K562 (cell line): ENCODE data around the gene MAP1A. TPM values are rescaled to one million over a fixed set of nuclear protein-coding genes. Genes with fewer than 3 reads are reported as not detected.

Source experiments
- ATAC-seq: fragments of 200-7000 bp; cut with Tn5 transposase; 3 replicates; pipeline ENCODE4 v1.9.1; 2020; ENCODE audit warnings: moderate library complexity
- BruUV-seq: library from RNA; stranded (reverse); fragments of 400-500 nt; replicated peaks from 2 replicates; lab custom pipeline; 2021; lab: Mats Ljungman, UMichigan
- CTCF ChIA-PET: fragments of 300-600 bp; formaldehyde crosslinking; extraction: SDS; loops from one replicate; lab custom pipeline; 2021; ENCODE audit warnings: low intra/inter-chr PET ratio; lab: Yijun Ruan, JAX
- POLR2A ChIA-PET: fragments of 300-600, 350-650 bp; sonication (Branson Sonifier 250); formaldehyde crosslinking; extraction: SDS; loops from one replicate; lab custom pipeline; 2021; ENCODE audit warnings: antibody characterized with exemption, inconsistent platforms; lab: Yijun Ruan, JAX
- DNase-seq, 4 experiments: peaks; one replicate each; pipeline versions ENCODE4 v3.0.0 to v3.0.0-alpha.2; 2011 to 2018; ENCODE audit warnings: low spot score in 3 of 4, mixed read lengths in 3 of 4; ENCODE audit errors: extremely low read depth in 1 of 4
- FAIRE-seq: peaks from 2 replicates; lab custom pipeline; 2011; peaks lifted over from hg19 to GRCh38; lab: Jason Lieb, UNC
- H2AFZ ChIP-seq: 2 replicates; pipeline ENCODE4 v1.6.0; 2011; ENCODE audit warnings: low read depth, low read length, control low read depth, inconsistent platforms
- H3K27ac ChIP-seq: fragments of 200-600 bp; 3 replicates; pipeline ENCODE4 v1.8.0; 2011; ENCODE audit warnings: low read depth, mild to moderate bottlenecking, control low read depth, inconsistent platforms, low read length, moderate library complexity, mixed read lengths; ENCODE audit errors: extremely low read depth
- H3K27me3 ChIP-seq, 2 experiments: fragments of 300-600 bp in 1 of 2; 2 replicates in 1 of 2; 3 replicates in 1 of 2; pipeline versions ENCODE4 v1.6.0 to v1.8.0; 2011; ENCODE audit warnings: inconsistent platforms in 2 of 2, low read length in 2 of 2, mild to moderate bottlenecking in 1 of 2, mixed read lengths in 1 of 2, moderate library complexity in 1 of 2; ENCODE audit not compliant: control insufficient read depth in 2 of 2, insufficient read depth in 2 of 2
- H3K36me3 ChIP-seq: fragments of 300-600 bp; 3 replicates; pipeline ENCODE4 v1.8.0; 2011; ENCODE audit warnings: mild to moderate bottlenecking, low read length, inconsistent platforms; ENCODE audit not compliant: control insufficient read depth, insufficient read depth
- H3K4me1 ChIP-seq, 2 experiments: fragments of 200-600 bp in 1 of 2; replicated peaks in 1 of 2; 2 replicates in 1 of 2; 3 replicates in 1 of 2; pipeline versions ENCODE4 v1.5.1 to v1.8.0; 2011; ENCODE audit warnings: inconsistent platforms in 2 of 2, low read length in 2 of 2, mild to moderate bottlenecking in 1 of 2, mixed read lengths in 1 of 2, moderate library complexity in 1 of 2; ENCODE audit not compliant: control insufficient read depth in 2 of 2, insufficient read depth in 2 of 2
- H3K4me2 ChIP-seq: 2 replicates; pipeline ENCODE4 v1.6.1; 2011; ENCODE audit warnings: low read length, control low read depth, inconsistent platforms, mixed read lengths; ENCODE audit not compliant: insufficient read depth
- H3K4me3 ChIP-seq: fragments of 200-600 bp; sonication (generic), shearing (Covaris generic); 2 replicates; pipeline ENCODE4 v1.5.1; 2016; ENCODE audit warnings: control low read depth, inconsistent platforms
- H3K79me2 ChIP-seq: fragments of 200-600 bp; 3 replicates; pipeline ENCODE4 v1.8.0; 2011; ENCODE audit warnings: low read length, inconsistent platforms; ENCODE audit not compliant: control insufficient read depth, insufficient read depth
- H3K9ac ChIP-seq, 2 experiments: 2 replicates each; pipeline versions ENCODE4 v1.6.0 to v1.6.1; 2011; ENCODE audit warnings: low read depth in 2 of 2, low read length in 2 of 2, control low read depth in 1 of 2, inconsistent platforms in 1 of 2, mild to moderate bottlenecking in 1 of 2, mixed read lengths in 1 of 2; ENCODE audit not compliant: insufficient read depth in 1 of 2
- H3K9me1 ChIP-seq: one replicate; pipeline ENCODE4 v1.6.0; 2011; ENCODE audit warnings: inconsistent platforms, mild to moderate bottlenecking, low read length, moderate library complexity; ENCODE audit not compliant: control insufficient read depth, insufficient read depth
- H3K9me3 ChIP-seq: replicated peaks from 2 replicates; pipeline ENCODE4 v1.5.1; 2011; ENCODE audit warnings: low read depth, low read length, inconsistent platforms; ENCODE audit not compliant: control insufficient read depth, insufficient read depth
- H4K20me1 ChIP-seq: replicated peaks from 2 replicates; pipeline ENCODE4 v1.6.1; 2011; ENCODE audit warnings: low read length, inconsistent platforms, mixed read lengths; ENCODE audit not compliant: control insufficient read depth, insufficient read depth
- ADNP ChIP-seq: fragments of 200-800 bp; sonication (Bioruptor generic); IDR thresholded peaks from 2 replicates; pipeline ENCODE4 v1.6.1; 2016; ENCODE audit warnings: missing genetic modification characterization, missing compliant biosample characterization
- BCOR ChIP-seq: fragments of 450-650 bp; IDR thresholded peaks from 2 replicates; pipeline ENCODE4 v1.6.1; 2016
- BRD4 ChIP-seq: fragments of 200-600 bp; sonication (generic); IDR thresholded peaks from 2 replicates; pipeline ENCODE4 v1.6.1; 2017; ENCODE audit warnings: inconsistent platforms
- HOXB6 ChIP-seq: fragments of 250-450 bp; sonication (Bioruptor Pico); IDR thresholded peaks from 2 replicates; pipeline ENCODE4 v1.5.1; 2022; ENCODE audit warnings: mild to moderate bottlenecking, borderline replicate concordance
- KDM1A ChIP-seq, 2 experiments: fragments of 450-650 bp; IDR thresholded peaks; 2 replicates each; pipeline ENCODE4 v1.6.1; 2016; ENCODE audit warnings: mild to moderate bottlenecking in 2 of 2
- RBM25 ChIP-seq: fragments of 200-400 bp; formaldehyde crosslinking; IDR thresholded peaks from 2 replicates; pipeline ENCODE4 v1.6.1; 2018; ENCODE audit warnings: low read length, low read depth, moderate library complexity; ENCODE audit not compliant: severe bottlenecking
- SNIP1 ChIP-seq: fragments of 450-650 bp; IDR thresholded peaks from 2 replicates; pipeline ENCODE4 v1.7.1; 2017; ENCODE audit warnings: low read depth, mild to moderate bottlenecking
- ZNF121 ChIP-seq: sonication (generic); formaldehyde crosslinking; conservative IDR thresholded peaks from 2 replicates; pipeline ENCODE4 v1.8.0; 2022; ENCODE audit warnings: missing genetic modification reagents
- in situ Hi-C: fragments of 300-500 bp; cut with MboI; formaldehyde crosslinking; loops from 4 replicates; pipeline ENCODE4 v1.15.0; 2018; ENCODE audit warnings: inconsistent platforms, mixed read lengths
- intact Hi-C: fragments of 100-400 bp; cut with micrococcal nuclease; formaldehyde crosslinking; loops from 2 replicates; pipeline ENCODE4 v1.14.2; 2022
- polyA plus RNA-seq, 8 experiments: library from polyadenylated mRNA; depleted of rRNA in 4 of 8; stranded (reverse) in 5 of 8; unstranded in 3 of 8; fragments of >200 nt; fragmentation: Nextera tagmentation in 2 of 8; fragmentation: Illumina TruSeq in 1 of 8; extraction: Ambion mirVana in 2 of 8; extraction: Trizol in 1 of 8; gene quantifications; 2 replicates each; pipeline versions ENCODE4 v1.2.1 to v1.2.3, GENCODE V29; 2011 to 2014; ENCODE audit warnings: inconsistent platforms in 1 of 8, missing spikeins in 1 of 8
- total RNA-seq, 7 experiments: library from RNA; depleted of rRNA in 6 of 7; stranded (reverse); fragments of >200 nt in 6 of 7; fragmentation: Illumina TruSeq in 2 of 7; extraction: Trizol in 2 of 7; gene quantifications; 2 replicates each; pipeline versions ENCODE4 v1.2.1 to v1.2.3, GENCODE V29; 2011 to 2021; ENCODE audit warnings: low replicate concordance in 1 of 7

MAP1A gene
- total and polyA plus RNA-seq, 9 of the 15 experiments (the other 6 are each of a cell fraction or from before 2014, with no cell fraction given) = 2.0 to 20.3 (median 7.3) TPM

DNA sequence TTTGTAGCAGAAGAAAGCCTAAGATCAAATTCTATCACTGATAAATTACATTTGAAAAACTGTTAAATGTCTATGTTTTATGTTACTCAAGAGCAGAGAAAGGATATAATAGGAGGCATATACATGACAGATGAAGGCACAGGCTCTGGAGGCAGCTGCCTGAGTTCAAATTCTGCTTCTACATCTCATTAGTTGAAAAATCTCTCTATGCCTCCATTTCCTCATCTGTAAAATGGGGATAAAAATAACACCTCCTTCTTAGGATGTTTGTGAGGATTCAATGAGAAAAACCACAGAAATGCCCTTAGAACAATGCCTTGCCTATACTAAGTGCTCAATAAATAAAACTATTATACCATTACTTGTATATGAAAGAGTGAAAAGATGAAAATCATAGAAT is 45.4 kb upstream of the MAP1A start:
- in situ Hi-C loops = no loop called here
- peaks cover 69% of the 10 kb centered on the region for H3K36me3 ChIP-seq
- ATAC-seq (no peak), FAIRE-seq (no peak), DNase-seq (no peak)
- no peak overlapping the region for H2AFZ ChIP-seq
- no peak overlapping the region for H3K4me3 ChIP-seq
- H3K79me2 ChIP-seq = no peaks in the 10 kb centered on the region
- no peaks in the 10 kb centered on the region; the same call in 1 of the 2 replicates for H4K20me1 ChIP-seq
- H3K27me3 ChIP-seq = no peaks in the 10 kb centered on the region
- no peaks in the 10 kb centered on the region for H3K9me3 ChIP-seq
- POLR2A ChIA-PET = interaction anchor here (0.7 kb wide), 1 partner anchor 9 kb away, joined by 3 read pairs; no protein-coding TSS in a partner anchor
- TF ChIP-seq BCOR (peak; percentile 89), RBM25 (peak; percentile 95), KDM1A (IDR thresholded peaks at IDR 0.05) (peak in 1 of 2 experiments; percentile 54; a peak in 2 of 4 replicates), SNIP1 (no peak), ADNP (tag) (peak; percentile 87), BRD4 (no peak), HOXB6 (CRISPR knock-in tag) (no peak), ZNF121 (0 out of 2 replicates have a peak, but pooled peaks have one; percentile 6)
- CTCF ChIA-PET = no interaction called here
- BruUV-seq = no TSS peak
- no peak overlapping the region for H3K9ac ChIP-seq
- H3K4me1 ChIP-seq = peaks cover 4 to 14% of the 10 kb centered on the region in 2 experiments; a peak in 3 of 5 replicates
- no peak overlapping the region for H3K4me2 ChIP-seq
- intact Hi-C loops = no loop called here
- no peak overlapping the region for H3K27ac ChIP-seq
- H3K9me1 ChIP-seq = peaks cover 3% of the 10 kb centered on the region
